ENCODE results near the gene DNAL1.
"Not testable (repeated sequence)": the region's sequence is repeated elsewhere in the genome, so short reads cannot be mapped to it uniquely, and the experiment has no call there.

Gene DNAL1

DNA sequence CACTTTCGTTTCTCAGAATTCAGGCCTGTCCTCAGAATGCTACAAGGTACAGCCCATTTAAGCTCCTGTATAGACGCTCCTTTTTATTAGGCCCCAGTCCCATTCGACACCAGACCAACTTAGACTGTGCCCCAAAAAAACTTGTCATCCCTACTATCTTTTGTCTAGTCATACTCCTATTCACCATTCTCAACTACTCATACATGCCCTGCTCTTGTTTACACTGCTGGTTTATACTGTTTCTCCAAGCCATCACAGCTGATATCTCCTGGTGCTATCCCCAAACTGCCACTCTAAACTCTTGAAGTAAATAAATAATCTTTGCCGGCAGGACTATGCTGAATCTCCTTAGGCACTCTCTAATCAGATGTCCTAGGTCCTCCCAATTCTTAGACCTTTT, 63.3 kb downstream of the DNAL1 start:
- DNase-seq (ENCODE audit: low spot score) = not testable (repeated sequence)

DNA sequence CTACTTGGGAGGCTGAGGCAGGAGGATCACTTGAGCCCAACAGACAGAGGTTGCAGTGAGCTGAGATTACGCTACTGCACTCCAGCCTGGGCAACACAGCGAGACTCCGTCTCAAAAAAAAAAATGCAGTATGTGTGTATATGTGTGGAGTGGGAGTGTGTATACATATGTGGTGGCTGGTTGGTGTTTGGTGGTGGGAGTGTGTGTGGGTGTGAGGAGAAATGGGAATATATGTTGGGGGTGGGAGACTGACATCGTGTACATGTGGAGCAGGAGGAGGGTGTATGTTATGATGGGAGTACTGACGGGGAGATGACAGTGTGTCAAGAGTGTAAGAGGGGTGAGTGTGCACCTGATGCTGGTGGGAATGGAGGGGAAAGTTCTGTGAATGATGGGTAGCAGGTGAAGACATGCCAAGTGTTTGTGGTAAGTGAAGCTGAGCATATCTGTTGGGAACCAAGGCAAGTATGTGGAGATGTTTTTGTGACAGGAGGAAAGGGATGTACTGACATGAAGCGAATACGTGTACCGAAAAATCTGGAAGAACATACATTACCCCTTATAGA, 65.2 kb downstream of the DNAL1 start:
- peak; percentile 28 for DNase-seq (ENCODE audit: low spot score)

DNA sequence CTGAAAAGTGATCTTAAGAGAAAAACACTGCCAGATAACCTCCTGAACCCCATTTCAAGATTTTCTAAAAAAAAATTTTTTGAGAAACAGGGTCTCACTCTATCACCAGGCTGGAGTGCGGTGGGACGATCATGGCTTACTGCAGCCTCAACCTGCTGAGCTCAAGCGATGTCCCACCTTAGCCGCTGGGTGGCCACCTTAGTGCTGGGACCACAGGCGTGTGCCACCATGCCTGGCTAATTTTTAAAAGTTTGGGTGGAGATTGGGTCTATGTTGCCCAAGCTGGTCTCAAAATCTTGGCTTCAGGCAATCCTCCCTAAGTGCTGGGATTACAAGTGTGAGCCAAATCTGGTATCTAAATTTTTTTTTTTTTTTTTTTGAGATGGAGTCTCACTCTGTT, 66.0 kb downstream of the DNAL1 start:
- DNase-seq (ENCODE audit: low spot score) = peak; percentile 44

DNA sequence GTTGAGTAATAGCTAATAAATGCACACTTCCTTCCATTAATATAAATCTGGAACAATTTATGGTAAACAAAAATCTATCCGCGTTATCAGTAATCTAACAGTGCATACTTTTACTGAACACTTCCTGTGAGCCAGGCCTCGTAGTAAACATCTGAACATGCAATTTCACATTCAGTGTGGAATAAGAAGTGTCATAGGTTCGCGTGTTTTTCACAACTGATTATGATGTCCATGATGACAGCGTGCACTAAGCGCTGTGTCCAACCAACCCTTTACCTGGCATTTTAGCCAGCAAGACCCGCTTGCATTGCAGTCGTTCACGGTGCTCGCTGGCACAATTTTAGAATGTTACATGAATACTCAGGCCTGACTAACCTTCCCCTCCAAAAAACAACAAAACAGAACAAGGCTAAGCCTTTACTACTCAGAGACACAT, 67.3 kb downstream of the DNAL1 start:
- no peak for DNase-seq (ENCODE audit: low spot score)

DNA sequence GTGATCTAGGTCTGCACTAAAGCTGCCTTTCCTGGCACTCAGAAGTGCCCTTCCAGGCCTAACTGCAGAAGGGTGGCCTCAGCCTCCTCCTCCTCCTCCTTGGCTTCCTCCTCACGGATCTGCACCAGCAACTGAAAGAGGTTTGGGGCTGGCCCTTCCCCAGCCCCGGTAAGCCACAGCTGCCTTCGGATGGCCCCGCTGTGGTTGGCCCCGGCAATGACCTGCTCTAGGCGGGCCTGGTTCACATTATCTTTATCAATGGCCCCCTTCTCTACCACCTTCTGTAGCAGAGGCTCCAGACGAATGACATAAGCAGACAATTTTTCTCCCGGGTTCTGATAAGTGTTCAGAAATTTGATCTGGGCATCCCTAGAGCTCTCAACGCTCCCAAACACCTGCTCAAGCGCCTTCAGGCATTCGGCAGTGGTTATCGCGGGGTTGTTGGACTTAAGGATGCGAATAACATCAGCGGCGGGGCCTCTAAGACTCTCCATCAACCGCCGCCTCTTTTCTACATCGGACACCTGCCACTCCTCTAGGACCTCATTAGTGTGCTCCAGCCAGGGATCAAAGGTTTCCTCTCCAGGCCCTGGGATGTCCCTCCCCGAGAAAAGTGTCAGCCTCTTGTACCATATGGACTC, 67.9 kb downstream of the DNAL1 start:
- no peak for DNase-seq (ENCODE audit: low spot score)

DNA sequence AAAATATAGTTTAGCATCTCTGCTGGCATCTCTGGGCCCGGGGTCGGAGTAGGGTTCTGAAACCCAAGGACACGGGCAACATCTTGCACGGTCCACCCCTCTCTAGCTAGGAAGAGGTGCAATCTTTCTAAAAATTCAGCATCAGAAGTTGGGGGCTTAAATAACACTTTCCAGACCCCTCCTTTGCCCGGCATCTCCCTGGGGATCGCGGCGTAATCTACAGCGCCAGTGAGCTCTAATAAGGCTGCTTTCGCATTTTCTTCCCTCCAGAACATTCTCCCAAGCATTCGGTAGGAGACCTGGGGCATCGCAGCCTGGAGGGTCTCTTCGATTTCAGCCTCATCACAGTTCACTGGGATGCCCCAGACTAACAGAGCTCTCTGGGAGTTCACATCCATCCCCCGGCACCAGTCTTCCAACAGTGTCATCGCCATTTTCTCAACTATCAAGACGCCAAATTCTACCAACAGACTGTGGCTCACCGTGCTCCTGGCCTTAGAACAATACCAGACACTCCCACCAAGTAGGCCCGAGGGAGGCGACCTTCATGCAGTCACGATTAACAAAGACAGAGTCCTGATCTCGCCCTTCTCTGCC, 68.5 kb downstream of the DNAL1 start:
- DNase-seq (ENCODE audit: low spot score) = no peak

DNA sequence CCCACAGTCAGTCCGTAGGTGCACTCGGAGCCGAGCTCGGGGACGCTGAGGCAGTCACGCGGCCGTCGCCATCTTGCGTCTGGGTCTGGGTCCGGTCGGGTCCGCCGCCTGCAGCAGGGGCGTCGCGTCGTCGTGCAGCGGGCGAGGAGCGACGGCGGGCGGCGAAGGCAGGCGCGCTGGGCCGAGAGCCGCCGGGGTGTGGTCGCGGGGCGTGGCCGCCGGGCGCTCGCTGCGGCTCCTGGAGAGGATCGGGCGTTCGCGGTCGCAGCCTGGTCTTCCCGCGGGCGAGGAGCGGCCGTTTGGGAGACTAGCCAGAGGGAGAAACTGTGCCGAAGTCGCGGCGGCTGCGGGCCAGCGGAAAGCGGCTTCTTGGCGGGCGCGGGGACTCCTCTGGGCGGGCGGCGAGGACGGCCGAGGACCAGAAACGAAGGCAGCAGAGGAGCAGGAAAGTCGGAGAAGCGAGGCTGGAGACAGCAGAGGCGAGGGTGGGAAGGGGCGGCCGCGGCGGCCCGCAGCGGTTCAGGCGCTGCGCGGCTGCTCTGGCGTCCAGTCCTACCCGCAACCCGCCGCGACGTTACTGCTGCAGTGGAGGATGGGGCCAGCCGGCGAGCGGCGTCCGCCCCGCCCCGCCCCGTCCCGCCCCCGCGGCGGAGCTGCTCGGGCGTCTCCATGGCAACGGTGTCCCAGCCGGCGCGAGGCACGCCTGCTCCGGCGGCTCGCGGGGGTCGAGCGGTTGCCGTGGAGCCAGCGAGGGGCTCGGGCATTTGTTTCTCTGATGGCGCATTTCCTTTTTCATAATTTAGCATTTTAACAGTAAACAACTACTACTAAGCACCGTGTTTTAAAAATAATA, 69.2 kb downstream of the DNAL1 start, which contains the start of gene PNMA1:
Gene PNMA1, minus strand, starts transcription at position 582 of the 853 bp plus-strand sequence. CDS start 745 bp downstream, outside the sequence.
- DNase-seq (ENCODE audit: low spot score) = peak; percentile 95

DNA sequence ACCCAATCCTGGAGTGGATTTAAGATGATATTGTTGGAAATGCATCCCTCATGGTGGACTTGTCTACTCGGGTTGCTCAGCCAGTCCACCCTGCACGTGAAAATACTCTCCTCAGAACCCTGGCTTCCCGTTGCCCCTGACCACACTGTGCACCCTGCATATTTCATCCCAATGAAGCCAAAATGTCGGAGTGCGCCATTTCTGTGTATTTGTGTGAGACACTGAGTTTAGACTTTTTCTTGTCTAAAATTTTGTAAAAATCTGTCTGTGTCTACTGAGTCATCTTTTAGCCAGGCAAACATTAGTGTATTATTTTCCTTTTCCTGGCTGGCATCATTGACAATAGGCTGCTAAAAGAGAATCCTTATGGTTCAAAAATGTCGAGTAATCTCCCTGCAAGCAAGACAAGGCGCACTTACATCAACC, 69.9 kb downstream of the DNAL1 start:
- peak; percentile 56 for DNase-seq (ENCODE audit: low spot score)

DNA sequence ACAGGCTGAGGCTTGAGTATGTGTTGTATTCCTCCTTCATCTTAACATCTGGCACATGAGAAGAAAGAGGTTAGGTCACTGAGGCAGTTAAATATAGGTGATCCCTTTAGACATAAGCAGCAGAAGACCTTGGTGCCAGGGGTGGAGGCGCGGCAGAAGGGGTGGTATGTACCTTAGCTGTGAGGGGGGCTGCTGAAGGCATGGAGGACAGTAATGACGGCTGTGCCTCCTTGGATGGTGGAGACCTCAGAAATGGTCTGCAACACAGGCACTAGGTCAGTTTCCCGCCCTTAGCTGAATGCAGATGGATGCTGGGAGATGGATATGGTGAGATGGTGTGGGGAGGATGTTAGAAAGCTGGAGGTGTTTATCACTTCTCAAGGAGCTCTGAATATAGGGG, 70.9 kb downstream of the DNAL1 start:
- DNase-seq (ENCODE audit: low spot score) = no peak

DNA sequence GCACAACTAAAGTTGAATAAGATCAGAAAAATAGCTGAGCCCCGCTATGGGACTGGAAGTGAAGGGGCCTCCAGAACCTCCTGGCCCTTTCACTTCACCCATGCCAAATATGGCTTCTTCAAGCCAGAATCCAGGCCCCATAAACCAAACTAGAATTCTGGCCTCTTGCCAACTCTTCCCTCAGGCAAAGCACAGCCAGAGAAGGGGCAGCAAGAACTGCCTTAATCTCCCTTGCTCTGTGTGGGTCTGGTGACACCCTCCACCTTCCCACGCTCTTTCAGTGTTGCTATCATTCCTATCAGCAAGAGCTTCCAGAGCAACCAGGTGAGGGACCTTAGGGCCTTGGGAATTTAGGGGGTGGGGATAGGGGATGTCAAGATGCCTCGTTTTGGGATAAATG, 72.5 kb downstream of the DNAL1 start:
- no peak for DNase-seq (ENCODE audit: low spot score)

DNA sequence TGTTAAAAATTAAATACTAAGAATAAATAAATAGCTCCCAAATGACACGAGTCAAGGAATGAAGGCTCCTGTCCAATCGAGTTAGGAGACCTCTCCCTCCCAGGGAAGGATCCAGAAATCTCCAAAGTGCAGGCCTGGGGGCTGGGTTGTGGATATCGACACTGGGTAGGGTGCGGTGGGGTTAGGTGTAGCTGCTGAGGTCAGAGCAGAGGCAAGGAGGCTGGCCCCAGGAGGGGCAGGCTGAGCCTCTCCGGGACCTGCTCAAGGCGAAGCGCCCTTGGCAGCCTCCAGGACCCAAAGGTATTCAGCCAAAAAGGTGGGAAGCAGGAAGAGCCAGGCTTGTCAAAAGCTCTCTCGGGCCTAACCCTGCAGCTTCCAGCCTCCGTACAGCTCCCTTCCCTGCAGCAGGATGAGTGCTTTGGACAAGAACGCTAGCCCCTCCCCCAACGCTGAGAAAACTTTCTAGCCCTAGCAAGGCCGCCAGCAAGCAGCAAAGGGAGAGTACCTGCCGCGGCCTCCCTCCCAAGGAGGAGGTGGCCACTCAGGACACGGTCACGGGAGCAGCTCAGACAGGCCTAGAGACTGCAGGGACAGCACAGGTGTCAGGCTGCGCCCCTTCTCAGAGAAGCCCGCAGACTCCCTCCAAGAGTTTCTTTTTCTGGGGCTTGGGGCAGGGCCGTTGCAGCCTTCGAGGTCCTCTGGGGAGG, 73.1 kb downstream of the DNAL1 start:
- DNase-seq (ENCODE audit: low spot score) = peak; percentile 74

DNA sequence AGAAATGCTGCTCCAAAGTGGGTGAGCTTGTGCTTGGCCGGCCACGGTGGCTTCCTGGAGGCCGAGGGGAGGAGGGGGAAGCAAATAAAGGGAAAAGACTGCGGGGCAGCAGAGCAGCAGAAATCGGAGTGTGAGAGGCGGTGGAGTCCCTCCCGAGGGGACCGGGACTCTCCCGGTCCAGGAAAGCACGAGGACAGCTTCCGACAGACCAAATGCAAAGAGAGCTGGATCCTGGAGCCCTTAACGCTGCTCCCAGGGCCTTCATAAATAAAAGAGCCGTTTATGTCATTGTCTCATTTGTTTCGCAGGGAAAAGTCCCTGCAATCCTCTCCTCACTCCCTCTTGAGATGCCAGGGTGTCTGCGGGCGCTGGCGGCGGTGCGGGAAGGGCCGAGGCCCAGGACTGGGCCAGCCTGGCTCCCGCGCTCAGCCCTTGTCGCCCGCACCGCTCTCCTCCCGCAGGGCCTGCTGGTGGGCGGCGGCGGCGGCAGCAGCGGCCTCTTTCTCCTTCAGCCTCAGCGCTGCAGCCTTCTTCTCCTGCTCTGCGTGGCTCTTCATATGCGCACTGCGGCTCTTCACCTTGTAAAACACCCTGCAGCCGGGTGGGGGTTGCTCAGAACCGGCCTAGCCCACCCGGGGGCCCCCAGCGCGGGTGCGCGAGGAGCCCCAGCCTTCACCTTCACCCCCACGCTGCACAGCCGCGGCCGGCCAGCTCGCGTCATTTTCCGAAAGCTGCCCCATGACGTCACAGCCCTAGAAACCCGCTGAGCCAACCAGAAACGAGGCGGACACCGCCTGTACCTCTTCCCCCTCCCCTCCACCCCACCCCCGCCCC, 73.8 kb downstream of the DNAL1 start:
- DNase-seq (ENCODE audit: low spot score) = peak; percentile 92

DNA sequence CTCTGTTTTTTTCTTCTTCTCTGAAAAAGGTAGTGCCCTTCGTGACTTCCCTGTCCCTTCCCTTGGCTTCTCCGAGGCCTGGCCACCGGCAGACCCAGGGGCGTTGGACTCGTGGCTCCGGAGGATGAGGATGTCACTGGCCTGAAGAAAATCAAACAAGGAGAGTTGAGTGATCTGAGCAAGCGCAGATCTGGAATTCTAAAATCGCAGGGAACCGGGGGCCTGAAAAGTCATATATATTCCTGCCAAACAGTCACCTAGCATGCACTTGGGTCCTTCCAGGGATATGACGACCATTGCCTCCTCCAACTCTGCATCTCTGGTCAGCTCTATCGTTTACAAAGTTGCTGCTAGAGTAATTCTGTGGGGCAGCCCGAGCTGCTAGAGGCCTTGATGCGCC, 74.6 kb downstream of the DNAL1 start:
- no peak for DNase-seq (ENCODE audit: low spot score)

DNA sequence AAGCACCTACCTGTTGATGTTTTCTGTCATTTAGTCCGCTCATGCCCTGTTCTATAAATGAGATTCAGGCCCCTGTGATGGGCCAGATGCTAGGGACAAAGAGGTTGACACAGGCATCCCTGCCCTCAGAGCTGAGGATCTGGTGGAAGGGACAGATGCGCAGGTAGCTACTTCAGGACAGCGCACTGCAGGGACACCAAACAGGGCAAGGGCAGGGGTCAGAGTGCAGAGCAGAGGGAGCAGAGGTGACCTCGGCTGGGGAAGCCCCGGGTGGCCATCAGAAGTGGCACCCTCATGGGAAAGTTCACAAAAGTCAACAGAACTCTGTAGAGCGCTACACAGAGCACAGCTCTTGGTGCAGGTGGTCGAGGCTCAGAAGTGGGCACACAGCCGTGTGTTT, 75.0 kb downstream of the DNAL1 start:
- DNase-seq (ENCODE audit: low spot score) = no peak

DNA sequence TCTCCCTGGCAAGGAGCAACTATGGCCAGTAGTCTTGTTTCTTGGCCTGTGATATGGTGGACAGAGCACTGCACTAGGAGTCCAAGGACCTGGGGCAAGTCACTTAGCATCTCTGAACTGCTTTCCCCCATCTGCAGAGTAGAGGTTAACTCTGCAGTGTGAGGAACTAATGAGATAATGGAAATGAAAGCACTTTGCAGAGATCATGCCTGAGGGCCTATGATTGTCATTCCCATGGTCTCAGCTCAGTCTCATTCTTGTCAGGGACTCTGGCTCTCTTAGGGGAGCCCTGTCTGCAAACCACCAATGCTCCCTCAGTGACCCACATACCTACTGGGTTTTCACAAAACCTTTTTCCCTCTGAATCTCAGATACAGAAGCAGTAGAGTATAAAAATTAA, 75.8 kb downstream of the DNAL1 start:
- DNase-seq (ENCODE audit: low spot score) = no peak

DNA sequence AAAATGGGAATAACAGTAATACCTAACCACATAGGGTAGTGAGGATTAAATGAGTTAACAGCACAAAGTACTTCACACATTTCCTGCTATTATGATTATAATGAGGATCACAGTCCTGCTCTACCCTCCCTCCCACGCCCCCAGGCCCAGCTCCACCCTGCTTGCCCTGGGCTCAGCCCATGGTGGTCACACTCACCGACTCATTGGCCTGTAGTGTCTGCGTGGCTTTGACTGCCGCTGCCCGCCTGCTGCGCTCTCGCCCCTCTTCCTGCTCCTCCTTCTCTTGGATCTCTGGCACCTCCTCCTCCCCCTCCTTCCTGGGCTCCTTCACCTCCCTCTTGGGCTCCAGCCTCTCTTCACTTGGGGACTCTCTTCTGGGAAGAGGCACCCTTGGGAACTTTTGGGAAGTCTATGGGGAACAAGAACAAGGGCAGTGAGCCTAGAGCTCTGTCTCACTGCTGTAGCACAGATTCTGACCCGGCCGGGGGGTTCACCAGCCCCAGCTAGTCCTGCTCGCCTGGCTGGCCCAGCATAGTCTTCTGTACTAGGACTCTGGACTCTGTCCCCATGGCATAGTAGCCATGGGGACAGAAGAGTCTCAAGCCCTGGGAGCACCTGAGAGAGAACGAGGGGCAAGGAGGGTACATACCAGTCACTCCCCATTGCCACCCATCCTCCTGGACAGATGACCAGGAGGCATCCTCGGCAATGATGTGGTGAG, 76.5 kb downstream of the DNAL1 start:
- peak; percentile 56 for DNase-seq (ENCODE audit: low spot score)

DNA sequence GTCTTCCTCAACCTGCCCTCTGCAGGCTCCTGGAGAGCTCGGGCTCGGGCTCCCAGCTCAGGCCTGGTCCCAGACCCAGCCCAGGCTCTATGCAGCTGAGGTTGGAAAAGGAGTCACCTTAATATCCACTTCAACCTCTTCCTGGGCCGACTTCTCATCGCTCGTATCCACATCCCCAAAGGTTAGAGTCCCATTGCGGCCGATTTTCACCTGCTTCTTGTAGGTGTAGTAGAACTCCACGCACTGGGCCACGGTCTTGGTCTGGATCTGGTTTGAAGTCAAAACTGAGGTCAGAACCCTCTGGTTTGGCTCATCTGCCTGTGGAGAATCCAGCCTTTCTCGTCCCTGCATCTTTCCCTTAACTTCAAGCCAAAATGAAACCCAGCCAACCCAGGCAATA, 77.8 kb downstream of the DNAL1 start:
- no peak for DNase-seq (ENCODE audit: low spot score)

DNA sequence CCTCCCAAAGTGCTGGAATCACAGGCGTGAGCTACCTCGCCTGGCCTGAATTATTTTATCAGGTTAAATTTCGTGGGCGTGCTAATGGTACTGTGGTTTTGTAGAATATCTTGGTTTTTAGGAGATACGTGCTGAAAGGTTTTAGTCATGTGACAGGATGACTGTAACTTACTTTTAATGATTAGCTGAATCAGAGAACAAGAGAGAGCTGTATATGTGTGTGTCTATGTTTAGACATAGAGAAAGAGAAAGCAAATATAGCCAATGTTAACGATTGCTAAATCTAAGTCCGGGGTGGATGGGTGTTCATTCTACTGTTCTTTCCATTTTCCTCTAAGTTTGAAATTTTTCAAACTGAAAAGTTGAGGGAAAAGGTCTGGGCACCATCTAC, 78.6 kb downstream of the DNAL1 start:
- no peak for DNase-seq (ENCODE audit: low spot score)

DNA sequence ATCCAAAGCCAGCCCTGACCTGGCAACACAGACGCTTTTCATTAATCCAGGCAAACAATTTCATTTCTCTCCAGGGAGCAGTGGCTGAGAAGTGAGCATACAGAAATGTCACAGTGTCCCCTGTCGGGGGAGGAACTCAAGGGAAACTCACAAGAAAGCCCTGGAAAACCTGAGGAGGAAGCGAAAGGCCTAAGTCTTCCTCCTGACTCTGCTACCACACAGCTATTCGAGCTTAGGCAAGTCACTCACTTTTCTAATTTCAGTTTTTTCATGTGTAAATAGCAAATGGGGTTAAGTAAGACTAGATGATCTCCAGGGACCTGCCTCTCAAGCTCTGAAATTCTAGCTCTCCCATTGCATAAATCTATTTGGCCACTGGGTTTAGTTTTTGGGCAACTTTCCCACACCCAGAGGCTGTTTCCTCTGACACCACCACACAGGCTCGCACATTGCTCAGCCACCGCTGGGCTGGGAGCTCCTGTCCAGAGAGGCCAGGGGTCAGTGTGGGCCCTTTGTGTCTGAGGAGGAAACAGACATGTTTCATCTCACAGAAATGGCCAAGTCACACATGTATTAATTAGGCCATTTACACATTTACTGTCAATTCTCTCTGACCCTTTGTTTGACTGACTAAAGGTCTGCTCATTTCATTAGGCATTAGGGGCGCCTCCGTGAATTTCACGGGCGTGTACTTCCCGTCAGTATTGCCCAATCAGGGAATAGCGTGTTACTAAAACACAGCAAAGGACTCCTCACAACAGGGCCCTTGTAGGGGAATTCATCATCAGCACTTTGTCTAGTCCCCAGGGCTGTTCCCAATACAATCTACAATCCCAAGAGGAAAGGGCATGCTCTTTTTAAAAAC, 79.2 kb downstream of the DNAL1 start:
- no peak for DNase-seq (ENCODE audit: low spot score)

DNA sequence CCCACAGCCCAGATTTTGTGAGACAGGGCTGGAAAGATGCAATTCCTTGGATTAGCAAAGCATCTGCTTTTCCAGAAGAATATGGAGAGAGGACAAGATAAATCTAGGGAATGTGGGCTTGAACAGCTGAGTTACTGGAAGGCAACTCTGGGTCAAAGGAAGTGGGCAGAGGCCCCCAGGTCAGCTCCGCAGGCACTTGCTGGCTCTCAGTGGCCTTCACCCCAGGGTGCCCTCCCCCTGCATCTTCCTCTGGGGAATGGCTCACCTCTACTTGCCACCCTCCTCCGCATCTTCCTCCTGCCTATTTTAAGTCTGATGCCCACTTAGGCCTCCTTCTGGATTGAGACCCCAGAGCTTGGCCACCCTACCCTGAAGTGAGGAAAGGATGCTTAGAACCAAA, 79.9 kb downstream of the DNAL1 start:
- DNase-seq (ENCODE audit: low spot score) = no peak
